K562 (cell line): ENCODE results near the gene LMLN.

Source experiments
- ATF6 ChIP-seq: sonication (generic); formaldehyde crosslinking; IDR thresholded peaks from 2 replicates; pipeline ENCODE4 v1.4.0; 2020; ENCODE audit warnings: mild to moderate bottlenecking, missing genetic modification reagents
- CREB1 ChIP-seq, 2 experiments: sonication (generic) in 1 of 2; formaldehyde crosslinking in 1 of 2; IDR thresholded peaks; 2 replicates each; pipeline versions ENCODE4 v1.6.1 to v1.8.0; 2012 to 2022; ENCODE audit warnings: inconsistent platforms in 1 of 2, mild to moderate bottlenecking in 1 of 2, missing genetic modification reagents in 1 of 2, moderate library complexity in 1 of 2
- CTCF ChIP-seq, 3 experiments: IDR thresholded peaks in 2 of 3; conservative IDR thresholded peaks in 1 of 3; 2 replicates each; pipeline ENCODE4 v1.5.1; 2011 to 2012; ENCODE audit warnings: low read length in 3 of 3, mild to moderate bottlenecking in 3 of 3, control low read depth in 2 of 3, improper control_type of control experiment in 1 of 3, inconsistent platforms in 1 of 3, low read depth in 1 of 3, mixed read lengths in 1 of 3, moderate library complexity in 1 of 3; ENCODE audit not compliant: insufficient read depth in 2 of 3
- HMBOX1 ChIP-seq: sonication (generic); IDR thresholded peaks from 2 replicates; pipeline ENCODE4 v1.6.1; 2016
- HMGXB4 ChIP-seq: sonication (generic); formaldehyde crosslinking; IDR thresholded peaks from 2 replicates; pipeline ENCODE4 v1.8.1; 2023; ENCODE audit warnings: mild to moderate bottlenecking, missing genetic modification reagents
- PREB ChIP-seq: sonication (generic); formaldehyde crosslinking; IDR thresholded peaks from 2 replicates; pipeline ENCODE4 v1.8.1; 2023; ENCODE audit warnings: mild to moderate bottlenecking, missing genetic modification reagents
- RFX5 ChIP-seq: IDR thresholded peaks from 2 replicates; pipeline ENCODE4 v1.6.1; 2011; ENCODE audit warnings: low read depth, mild to moderate bottlenecking, improper control_type of control experiment, low read length
- SP1 ChIP-seq: sonication (generic); formaldehyde crosslinking; IDR thresholded peaks from 2 replicates; pipeline ENCODE4 v1.8.1; 2022; ENCODE audit warnings: mild to moderate bottlenecking, missing genetic modification reagents
- STAT5A ChIP-seq: IDR thresholded peaks from 2 replicates; pipeline ENCODE4 v1.6.1; 2012; ENCODE audit warnings: low read length, inconsistent platforms, borderline replicate concordance
- TAF1 ChIP-seq: IDR thresholded peaks from 2 replicates; pipeline ENCODE4 v1.6.1; 2011; ENCODE audit warnings: mild to moderate bottlenecking, low read length, moderate library complexity; ENCODE audit not compliant: insufficient read depth, control insufficient read depth, severe bottlenecking; ENCODE audit errors: extremely low read depth

GRCh38 chr3:198067416-198067815 lies 107.4 kb downstream of the LMLN start:
- TF ChIP-seq HMGXB4 (no peak), TAF1 (no peak), PREB (CRISPR knock-in tag) (no peak), HMBOX1 (no peak), RFX5 (no peak), STAT5A (no peak), CTCF (IDR thresholded peaks at IDR 0.05 in 2 of 3, conservative IDR thresholded peaks at IDR 0.05 in 1 of 3; ENCODE audit: insufficient read depth in 2 of 3, low read depth in 1 of 3, low read length in 3 of 3) (no peak), SP1 (CRISPR knock-in tag) (no peak), ATF6 (CRISPR knock-in tag) (no peak), CREB1 (IDR thresholded peaks at IDR 0.05) (no peak), CREB1 (CRISPR knock-in tag; IDR thresholded peaks at IDR 0.05) (no peak)
